ENCODE results near the gene PALMD. TPM values are rescaled to one million over a fixed set of nuclear protein-coding genes. Genes with fewer than 3 reads are reported as not detected.

Gene PALMD
- total RNA-seq, 2 experiments from 2014 or later = not detected

DNA sequence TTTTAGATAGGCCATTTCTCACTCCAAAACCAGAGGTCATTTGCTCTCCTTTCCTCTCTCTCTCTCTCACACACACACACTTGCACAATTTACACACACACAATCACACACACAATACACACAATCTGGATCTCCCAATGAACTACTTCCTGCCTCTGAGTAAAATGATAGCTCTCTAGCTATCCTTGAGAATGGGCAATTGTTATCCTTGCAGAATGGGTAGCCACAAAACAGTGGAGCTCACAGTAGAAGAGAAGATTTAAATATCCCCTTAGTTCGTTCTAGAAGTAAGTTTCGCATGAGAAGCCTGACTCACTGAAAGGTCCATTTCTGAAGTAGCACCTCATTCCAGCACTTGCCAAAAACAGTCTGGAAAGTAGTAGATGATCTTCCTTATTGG, 17.6 kb downstream of the PALMD start:
- Histone ChIP-seq H3K9me3 (ENCODE audit: control insufficient read depth in 1 of 2, insufficient read depth in 1 of 2, low read length in 2 of 2) (no peaks in the 10 kb centered on the region), H3K27me3 (ENCODE audit: control insufficient read depth in 1 of 2, insufficient read depth in 2 of 2, low read length in 2 of 2) (no peaks in the 10 kb centered on the region), H3K4me1 (ENCODE audit: insufficient read depth, low read length) (no peaks in the 10 kb centered on the region), H3K4me3 (ENCODE audit: low read length) (no peak overlapping the region), H3K36me3 (ENCODE audit: insufficient read depth, low read length) (no peaks in the 10 kb centered on the region), H3K27ac (ENCODE audit: low read depth in 1 of 2, low read length in 2 of 2) (no peak overlapping the region)
- Mint-ChIP-seq H3K36me3 (ENCODE audit: low read depth) (no peaks in the 10 kb centered on the region), H3K4me3 (no peak overlapping the region), H3K4me1 (ENCODE audit: low read depth) (no peaks in the 10 kb centered on the region), H3K9me3 (no peaks in the 10 kb centered on the region), H3K27me3 (peaks cover 24% of the 10 kb centered on the region), H3K27ac (no peak overlapping the region)
- TF ChIP-seq, protein P1, sequence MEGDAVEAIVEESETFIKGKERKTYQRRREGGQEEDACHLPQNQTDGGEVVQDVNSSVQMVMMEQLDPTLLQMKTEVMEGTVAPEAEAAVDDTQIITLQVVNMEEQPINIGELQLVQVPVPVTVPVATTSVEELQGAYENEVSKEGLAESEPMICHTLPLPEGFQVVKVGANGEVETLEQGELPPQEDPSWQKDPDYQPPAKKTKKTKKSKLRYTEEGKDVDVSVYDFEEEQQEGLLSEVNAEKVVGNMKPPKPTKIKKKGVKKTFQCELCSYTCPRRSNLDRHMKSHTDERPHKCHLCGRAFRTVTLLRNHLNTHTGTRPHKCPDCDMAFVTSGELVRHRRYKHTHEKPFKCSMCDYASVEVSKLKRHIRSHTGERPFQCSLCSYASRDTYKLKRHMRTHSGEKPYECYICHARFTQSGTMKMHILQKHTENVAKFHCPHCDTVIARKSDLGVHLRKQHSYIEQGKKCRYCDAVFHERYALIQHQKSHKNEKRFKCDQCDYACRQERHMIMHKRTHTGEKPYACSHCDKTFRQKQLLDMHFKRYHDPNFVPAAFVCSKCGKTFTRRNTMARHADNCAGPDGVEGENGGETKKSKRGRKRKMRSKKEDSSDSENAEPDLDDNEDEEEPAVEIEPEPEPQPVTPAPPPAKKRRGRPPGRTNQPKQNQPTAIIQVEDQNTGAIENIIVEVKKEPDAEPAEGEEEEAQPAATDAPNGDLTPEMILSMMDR (IDR thresholded peaks at IDR 0.05) = no peak
- ChIA-PET CTCF (no interaction called here), POLR2A (no interaction called here)
- ATAC-seq (ENCODE audit: poor library complexity) = no peak
- DNase-seq = no peak
- intact Hi-C loops (cut with DNase I, micrococcal nuclease) = no loop called here

DNA sequence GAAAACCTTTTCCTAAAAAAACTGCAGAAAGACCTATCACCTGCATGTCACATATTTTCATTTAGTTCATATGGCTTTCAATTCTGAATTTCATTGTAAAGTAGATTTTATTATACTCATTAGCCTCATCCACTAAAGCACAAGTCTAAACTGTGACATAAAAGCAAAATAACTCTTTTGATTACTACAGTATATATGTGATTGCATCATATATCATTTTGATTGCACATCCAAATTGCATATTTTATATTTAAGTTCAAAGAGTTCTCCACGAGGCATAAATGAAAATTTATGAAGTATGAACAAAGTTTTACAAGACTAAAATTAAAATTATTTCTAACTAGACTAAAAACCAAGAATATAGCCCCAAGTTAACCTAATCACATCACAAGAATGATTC, 19.3 kb downstream of the PALMD start:
- Mint-ChIP-seq H3K36me3 (ENCODE audit: low read depth) (no peaks in the 10 kb centered on the region), H3K4me3 (no peak overlapping the region), H3K27ac (no peak overlapping the region), H3K4me1 (ENCODE audit: low read depth) (no peaks in the 10 kb centered on the region), H3K9me3 (no peaks in the 10 kb centered on the region), H3K27me3 (peaks cover 25% of the 10 kb centered on the region)
- intact Hi-C loops (cut with DNase I, micrococcal nuclease) = no loop called here
- ChIA-PET CTCF (no interaction called here), POLR2A (no interaction called here)
- H3K4me1 ChIP-seq (ENCODE audit: insufficient read depth, low read length) = no peaks in the 10 kb centered on the region
- DNase-seq (no peak), ATAC-seq (ENCODE audit: poor library complexity) (no peak)
- no peaks in the 10 kb centered on the region for H3K9me3 ChIP-seq (ENCODE audit: control insufficient read depth in 1 of 2, insufficient read depth in 1 of 2, low read length in 2 of 2)
- H3K36me3 ChIP-seq (ENCODE audit: insufficient read depth, low read length) = no peaks in the 10 kb centered on the region
- H3K27ac ChIP-seq (ENCODE audit: low read depth in 1 of 2, low read length in 2 of 2) = no peak overlapping the region
- peaks cover 0 to 4% of the 10 kb centered on the region in 2 experiments for H3K27me3 ChIP-seq (ENCODE audit: control insufficient read depth in 1 of 2, insufficient read depth in 2 of 2, low read length in 2 of 2)
- H3K4me3 ChIP-seq (ENCODE audit: low read length) = no peak overlapping the region
- TF ChIP-seq, protein P1 (IDR thresholded peaks at IDR 0.05) = no peak

DNA sequence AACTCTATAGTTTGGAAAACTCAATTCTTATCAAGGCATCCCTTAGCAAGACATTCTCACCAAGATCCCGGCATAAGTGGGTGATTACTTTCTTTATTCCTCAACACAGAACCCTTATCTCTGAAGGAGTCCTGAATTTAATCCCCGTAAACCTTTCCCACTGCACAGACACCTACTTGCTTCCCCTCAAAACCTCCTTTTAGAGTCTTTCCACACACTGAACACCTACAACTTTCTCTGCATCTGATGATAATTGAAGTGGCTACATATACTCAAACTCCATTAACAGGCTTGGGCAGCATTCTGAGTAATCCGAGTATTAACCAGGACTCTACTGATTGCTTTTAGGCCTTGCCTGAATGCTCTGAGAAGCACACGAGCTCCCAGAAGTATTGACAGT, 23.5 kb downstream of the PALMD start:
- H3K4me1 Mint-ChIP-seq (ENCODE audit: low read depth) = no peaks in the 10 kb centered on the region
- H3K27me3 ChIP-seq (ENCODE audit: control insufficient read depth in 1 of 2, insufficient read depth in 2 of 2, low read length in 2 of 2) = peaks cover 0 to 9% of the 10 kb centered on the region in 2 experiments
- intact Hi-C loops (cut with DNase I, micrococcal nuclease) = no loop called here
- no peaks in the 10 kb centered on the region for H3K36me3 Mint-ChIP-seq (ENCODE audit: low read depth)
- no peaks in the 10 kb centered on the region for H3K36me3 ChIP-seq (ENCODE audit: insufficient read depth, low read length)
- H3K27me3 Mint-ChIP-seq = peaks cover 41% of the 10 kb centered on the region
- no peaks in the 10 kb centered on the region for H3K4me1 ChIP-seq (ENCODE audit: insufficient read depth, low read length)
- ATAC-seq (ENCODE audit: poor library complexity) (no peak), DNase-seq (no peak)
- no peak overlapping the region for H3K27ac Mint-ChIP-seq
- TF ChIP-seq, protein P1 (IDR thresholded peaks at IDR 0.05) = no peak
- CTCF ChIA-PET = no interaction called here
- H3K9me3 Mint-ChIP-seq = no peaks in the 10 kb centered on the region
- H3K9me3 ChIP-seq (ENCODE audit: control insufficient read depth in 1 of 2, insufficient read depth in 1 of 2, low read length in 2 of 2) = no peaks in the 10 kb centered on the region
- H3K27ac ChIP-seq (ENCODE audit: low read depth in 1 of 2, low read length in 2 of 2) = no peak overlapping the region
- H3K4me3 Mint-ChIP-seq = no peak overlapping the region
- POLR2A ChIA-PET = no interaction called here
- H3K4me3 ChIP-seq (ENCODE audit: low read length) = no peak overlapping the region

Data from CD4-positive, alpha-beta T cell (primary cell).